ENCODE measurements around the gene RNF208.

DNA sequence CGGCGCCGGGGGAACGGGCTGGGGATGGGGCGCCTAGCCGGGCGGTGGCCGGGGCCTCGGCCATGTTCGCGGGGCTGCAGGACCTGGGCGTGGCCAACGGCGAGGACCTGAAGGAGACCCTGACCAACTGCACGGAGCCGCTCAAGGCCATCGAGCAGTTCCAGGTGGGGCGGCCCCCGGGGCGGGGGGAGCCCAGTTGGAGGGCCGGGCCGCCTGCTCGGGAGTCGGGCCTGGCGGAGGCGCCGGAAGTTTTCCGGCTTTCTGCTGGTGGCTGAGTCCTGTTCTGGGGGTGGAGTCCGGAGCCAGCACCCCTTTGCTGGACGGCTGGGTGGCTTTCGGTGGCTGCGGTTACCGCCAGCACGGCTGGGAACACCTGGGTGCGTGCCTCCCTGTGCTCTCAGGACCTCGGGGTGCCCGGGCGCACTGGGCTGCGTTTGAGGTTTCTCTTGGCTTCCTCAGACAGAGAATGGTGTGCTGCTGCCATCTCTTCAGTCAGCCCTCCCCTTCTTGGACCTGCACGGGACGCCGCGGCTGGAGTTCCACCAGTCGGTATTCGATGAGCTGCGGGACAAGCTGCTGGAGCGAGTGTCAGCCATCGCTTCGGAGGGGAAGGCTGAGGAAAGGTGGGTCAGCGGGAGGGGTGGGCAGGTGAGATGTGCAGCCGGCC, 33.5 kb upstream of the RNF208 start:
- TF ChIP-seq, protein P1, sequence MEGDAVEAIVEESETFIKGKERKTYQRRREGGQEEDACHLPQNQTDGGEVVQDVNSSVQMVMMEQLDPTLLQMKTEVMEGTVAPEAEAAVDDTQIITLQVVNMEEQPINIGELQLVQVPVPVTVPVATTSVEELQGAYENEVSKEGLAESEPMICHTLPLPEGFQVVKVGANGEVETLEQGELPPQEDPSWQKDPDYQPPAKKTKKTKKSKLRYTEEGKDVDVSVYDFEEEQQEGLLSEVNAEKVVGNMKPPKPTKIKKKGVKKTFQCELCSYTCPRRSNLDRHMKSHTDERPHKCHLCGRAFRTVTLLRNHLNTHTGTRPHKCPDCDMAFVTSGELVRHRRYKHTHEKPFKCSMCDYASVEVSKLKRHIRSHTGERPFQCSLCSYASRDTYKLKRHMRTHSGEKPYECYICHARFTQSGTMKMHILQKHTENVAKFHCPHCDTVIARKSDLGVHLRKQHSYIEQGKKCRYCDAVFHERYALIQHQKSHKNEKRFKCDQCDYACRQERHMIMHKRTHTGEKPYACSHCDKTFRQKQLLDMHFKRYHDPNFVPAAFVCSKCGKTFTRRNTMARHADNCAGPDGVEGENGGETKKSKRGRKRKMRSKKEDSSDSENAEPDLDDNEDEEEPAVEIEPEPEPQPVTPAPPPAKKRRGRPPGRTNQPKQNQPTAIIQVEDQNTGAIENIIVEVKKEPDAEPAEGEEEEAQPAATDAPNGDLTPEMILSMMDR (IDR thresholded peaks at IDR 0.05; ENCODE audit: low read length), result no peak
- TF ChIP-seq EZH2 (IDR thresholded peaks at IDR 0.05; ENCODE audit: borderline replicate concordance, low read length), result no peak
